ENCODE data around the gene PLXNA4. TPM values are rescaled to one million over a fixed set of nuclear protein-coding genes. Genes with fewer than 3 reads are reported as not detected.

The PLXNA4 gene
- total RNA-seq, 1 experiment from 2014 or later = not detected

DNA sequence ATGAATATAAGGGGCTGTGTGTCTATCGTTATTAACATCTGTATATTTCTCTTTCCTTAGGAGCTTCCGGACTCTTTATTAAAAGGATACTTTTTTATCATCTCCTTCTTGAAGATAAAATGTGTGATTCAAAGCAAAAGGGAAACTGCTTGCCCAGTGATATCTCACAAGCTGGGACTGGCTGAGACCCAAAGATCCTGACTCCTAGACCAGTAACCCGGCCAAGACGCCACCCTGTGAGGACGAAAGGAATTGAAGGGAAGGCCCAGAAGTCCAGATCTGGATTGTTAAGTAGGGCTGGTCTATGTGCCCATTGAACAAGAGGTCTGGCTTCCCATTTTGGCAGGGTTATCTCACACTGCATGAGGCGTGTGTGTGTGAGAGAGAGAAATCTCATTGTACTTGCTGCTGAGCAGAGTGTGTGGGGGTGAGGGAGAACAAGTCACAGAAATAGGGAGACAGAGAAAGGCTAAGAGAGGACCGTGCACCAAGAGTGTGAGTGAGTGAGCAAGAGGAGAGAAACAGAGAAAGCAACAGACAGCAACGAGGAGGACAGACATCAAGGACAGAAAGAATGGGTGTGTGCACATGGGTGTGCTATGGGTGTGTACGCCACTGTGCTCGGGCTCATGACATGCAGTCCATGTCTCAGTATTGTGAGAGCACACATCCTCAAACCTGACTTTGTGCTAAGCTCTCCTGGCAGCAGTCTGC, 75.4 kb downstream of the PLXNA4 start:
- peak; percentile 32 for DNase-seq (ENCODE audit: low spot score)

DNA sequence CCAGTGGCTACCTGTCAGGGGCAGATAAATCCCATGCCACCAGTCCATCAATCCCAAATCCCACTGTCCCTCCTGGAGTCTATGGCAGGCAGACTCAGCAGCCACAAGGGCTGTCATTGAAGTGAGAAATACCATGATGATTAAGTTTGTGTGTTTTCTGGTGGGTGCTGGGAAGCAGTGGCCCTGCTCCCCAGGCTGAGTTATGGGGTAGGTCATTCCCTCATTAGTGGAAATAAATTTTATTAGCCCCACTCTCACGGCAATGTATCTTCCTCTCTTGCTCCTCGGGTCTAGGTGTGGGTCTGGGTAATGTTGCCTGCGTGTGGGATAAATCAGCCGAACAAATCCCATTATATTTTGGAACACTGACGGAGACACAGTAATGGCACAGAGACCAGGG, 76.8 kb downstream of the PLXNA4 start:
- DNase-seq (ENCODE audit: low spot score) = no peak

DNA sequence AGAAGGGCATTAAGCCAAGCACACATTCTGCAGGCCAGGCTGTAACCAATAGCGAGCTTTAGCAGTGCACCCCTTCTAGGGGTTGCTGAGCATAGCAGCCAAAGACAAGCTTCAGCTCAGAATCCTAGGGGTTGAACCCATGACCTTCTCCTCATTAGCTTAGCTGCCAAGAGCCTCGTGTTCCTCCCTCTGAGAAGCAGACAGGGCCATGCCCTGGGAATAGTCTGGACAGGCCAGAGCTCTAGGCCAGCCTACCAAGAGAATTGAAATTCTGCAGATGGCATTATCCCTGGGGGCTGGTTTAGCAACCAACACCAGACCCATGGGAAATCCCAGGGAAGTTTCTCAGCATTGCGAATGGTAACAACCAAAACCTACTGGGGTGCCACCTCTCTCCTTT, 77.2 kb downstream of the PLXNA4 start:
- no peak for DNase-seq (ENCODE audit: low spot score)

DNA sequence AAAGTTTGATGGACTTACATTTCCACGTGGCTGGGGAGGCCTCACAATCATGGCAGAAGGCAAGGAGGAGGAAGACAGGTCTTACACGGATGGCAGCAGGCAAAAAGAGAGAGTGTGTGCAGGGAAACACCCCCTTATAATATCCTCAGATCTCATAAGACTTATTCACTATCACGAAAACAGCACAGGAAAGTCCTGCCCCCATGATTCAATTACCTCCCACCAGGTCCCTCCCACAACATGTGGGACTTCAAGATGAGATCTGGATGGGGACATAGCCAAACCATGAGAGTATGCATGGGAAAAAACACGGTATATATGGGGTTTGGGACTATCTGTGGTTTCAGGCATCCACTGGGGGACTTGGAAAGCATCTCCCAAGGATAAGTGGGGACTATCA, 78.0 kb downstream of the PLXNA4 start:
- no peak for DNase-seq (ENCODE audit: low spot score)

DNA sequence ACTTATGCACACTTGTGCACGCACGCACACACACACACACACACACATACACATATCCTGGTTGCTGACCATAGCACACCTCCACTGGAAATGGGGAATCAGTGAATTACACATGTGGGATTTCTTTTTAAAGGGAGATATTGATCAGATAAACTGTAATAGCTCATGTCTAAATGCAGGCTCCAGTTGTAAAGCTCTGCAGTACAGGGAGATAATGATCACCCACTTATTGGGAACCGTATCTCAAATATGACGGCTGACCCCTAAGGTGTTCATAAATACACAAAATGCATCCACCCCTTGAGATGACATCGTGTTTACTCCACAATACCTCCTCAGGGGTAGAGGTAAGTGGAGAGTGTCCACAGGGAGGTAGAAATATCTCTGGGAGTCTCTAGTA, 79.2 kb downstream of the PLXNA4 start:
- no peak for DNase-seq (ENCODE audit: low spot score)

DNA sequence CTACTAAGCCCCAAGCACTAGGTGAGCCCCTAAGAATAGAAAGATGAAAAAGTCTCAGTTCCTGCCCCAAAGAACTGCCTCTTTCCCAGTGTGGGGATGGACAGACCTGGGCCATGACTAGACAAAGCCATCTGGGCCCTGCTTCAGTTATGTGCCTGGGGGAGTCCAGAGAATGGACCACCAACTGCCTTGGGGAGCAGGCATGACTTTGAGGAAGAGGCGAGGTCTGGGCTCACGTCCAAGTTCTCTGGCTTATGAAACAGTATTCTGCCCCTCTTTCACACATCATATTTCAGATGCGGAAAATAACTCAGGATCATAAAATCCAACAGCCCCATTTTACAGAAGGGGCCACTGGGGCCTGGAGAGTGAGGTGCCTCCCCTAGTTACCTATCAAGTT, 80.3 kb downstream of the PLXNA4 start:
- DNase-seq (ENCODE audit: low spot score) = no peak

DNA sequence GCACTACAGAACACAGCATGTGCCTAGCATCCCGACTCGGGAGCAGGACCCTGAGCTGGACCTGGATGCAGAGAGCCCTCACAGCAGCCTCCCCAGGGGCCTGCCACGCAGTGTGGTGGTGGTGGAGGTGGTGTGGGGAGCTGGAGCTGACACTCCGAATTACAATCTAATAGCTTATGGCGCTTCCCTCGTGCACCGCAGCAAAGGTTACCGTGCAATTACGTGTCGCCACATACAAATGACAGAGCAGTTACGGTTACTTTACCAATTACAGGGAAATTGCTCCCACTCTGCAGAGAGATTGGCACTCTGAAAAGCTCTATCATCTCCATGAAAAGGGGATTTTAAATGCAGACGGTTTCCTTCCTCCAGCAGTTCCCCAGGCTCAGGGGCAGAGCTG, 81.8 kb downstream of the PLXNA4 start:
- DNase-seq (ENCODE audit: low spot score) = no peak

DNA sequence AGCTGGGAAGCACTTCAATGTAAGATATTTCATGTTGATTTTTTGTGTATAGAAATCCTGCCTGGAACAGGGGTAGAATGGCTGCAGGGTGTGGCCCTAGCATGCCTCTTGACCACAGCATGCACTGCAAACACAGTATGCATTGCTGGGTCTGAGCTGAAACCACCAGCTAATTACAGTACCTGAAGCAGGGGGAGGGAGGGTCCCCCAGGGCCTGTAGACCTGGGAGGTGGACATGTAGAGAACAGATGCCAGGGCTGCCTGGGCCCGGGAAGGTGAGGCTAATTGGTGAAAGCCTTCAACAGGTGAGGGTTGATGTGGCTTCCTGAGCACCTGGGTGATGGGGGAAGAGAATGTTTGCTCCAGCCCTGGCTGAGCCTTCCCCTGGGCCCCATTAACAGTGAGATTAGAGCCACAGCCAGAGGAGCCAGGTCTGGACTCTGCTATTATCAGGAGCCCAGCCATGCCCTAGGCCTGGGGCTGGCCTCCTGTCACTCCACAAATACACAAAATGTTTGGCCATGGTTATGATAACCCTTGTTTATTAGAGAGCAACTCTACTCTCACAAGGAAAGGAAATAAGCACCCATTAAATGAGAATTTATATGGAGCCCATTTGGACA, 83.3 kb downstream of the PLXNA4 start:
- no peak for DNase-seq (ENCODE audit: low spot score)

DNA sequence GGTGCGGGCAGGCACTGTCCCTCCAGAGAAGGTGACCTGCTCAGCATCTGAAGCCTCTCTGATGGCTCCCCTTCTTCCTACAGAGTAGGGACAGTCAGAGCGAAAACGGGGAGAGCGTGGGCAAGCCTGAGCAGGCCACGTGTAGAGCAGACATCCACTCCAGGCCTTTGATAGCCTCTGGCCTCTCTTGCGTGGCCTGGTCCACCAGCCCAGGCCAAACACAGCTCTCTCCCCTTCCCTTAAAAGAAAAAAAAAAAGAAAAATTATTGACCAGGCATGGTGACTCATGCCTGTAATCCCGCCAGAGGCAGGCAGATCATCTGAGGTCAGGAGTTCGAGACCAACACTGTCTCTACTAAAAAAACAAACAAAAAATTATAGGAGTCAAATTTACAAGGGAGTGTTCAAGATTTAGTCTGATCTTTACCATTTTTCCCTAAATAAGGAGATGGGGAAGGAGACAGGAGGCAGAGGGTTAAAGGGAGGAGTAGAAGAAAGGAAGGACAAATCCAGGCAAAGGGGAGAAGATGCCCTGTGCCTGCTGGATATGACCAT, 84.8 kb downstream of the PLXNA4 start:
- DNase-seq (ENCODE audit: low spot score) = no peak

DNA sequence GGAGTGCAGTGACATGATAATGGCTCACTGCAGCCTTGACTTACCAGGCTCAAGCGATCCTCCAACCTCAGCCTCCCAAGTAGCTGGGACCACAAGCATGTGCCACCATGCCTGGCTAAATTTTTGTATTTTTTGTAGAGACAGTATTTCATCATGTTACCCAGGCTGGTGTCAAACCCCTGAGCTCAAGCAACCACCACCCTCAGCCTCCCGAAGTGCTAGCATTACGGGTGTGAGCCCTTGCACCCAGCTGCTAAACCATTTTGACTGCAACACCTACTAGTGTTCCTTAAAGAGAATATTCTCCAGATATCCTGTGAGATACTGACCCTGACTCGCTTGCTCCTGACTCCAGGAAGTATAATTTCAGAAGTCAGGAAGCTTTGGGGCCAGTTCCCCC, 85.8 kb downstream of the PLXNA4 start:
- no peak for DNase-seq (ENCODE audit: low spot score)

DNA sequence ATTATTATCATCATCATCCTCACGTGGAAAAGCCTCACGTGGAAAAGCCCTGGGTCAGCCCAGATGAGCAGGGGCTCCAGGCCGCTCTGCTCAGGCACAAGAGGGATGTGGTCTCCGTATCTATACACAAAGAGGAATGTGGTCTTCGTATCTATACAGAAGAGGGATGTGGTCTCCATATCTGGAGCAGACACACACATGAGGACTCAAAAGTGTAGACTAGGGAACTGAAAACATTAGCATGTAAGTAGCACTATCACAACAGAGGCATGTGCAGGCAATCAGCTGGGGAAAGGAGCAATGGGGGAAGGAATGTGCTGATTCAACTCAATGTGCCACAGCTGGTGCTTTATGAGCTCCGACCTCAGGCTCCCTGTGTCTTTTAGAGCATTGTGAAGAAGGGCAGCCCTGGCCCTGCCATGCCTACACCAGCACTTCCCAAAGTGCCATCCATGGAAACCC, 86.5 kb downstream of the PLXNA4 start:
- DNase-seq (ENCODE audit: low spot score) = no peak

DNA sequence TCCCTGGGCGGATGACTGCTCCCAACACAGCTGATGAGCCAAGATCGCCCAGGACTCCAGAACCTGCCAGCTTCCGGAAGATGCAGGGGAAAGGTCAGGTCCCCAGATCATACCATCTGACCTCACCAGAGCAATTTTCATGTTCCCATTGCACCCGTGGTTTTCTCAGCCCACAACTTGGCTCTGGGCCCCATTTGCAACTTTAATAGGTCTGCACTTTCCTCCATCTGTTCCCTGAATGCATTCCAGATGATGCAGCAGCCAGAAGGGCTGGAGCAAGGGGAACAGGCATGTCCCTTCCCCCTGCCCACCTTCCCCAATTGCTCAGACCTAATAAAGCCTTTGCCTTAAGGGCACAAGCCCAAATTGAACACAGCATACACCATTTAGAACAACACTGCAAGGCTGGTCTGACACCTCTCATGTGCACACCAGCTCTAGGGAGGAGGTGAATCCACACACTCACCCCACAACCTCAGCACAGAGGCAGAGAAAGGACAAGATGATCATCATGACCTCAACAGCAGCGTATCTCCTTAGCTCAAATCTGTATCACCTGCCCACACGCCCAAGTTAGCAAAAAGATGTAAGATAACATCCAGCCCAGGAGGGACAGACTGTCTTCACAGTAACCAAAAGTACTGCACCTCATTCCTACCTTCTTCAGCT, 87.5 kb downstream of the PLXNA4 start:
- no peak for DNase-seq (ENCODE audit: low spot score)

DNA sequence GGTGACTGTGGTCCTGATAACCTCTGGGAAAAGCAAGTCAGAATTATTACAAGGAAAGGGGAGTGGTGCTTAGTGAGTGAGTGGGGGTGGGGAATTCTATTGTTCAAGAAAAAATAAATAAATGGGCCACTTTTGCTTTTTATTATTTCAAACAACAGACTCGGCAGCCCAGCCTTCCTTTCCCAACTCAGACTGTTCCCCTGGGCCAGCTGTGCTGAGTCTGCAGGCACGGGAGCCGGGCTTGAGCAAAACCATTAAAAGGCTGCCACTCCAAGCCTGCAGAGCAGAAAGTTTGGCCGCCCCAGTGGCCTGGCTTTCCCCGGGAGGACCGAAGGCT, 90.0 kb downstream of the PLXNA4 start:
- no peak for DNase-seq (ENCODE audit: low spot score)

DNA sequence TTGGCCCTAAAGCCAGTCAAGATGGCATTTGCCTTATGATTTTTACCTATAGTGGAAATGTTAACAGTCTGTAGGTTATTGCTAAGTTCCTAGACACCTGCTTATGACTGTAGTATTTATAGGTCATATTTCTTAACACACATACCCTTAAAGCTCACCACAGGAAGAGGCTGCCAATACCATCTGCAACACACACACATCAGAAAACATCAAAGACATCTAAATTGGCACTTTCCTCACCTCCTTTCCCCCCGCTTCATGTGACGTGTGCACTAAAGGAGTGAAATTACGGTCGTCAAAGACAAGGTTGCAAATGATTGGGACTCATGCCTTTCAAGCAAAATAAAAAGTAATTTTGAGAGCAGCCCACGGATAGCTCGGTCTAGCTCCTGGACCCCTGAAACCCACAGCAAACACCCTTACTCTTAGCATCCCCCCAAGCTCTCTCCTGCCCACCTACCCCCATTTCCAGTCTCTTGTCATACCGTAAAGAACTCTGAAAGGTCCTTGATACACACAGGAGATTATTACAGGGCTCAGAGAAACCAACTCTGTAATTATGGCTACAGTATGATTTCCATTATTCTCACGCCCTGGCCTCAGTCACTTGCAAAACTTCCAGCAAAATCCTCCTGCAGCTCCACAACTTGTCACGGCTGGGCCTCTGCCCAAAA, 90.5 kb downstream of the PLXNA4 start:
- no peak for DNase-seq (ENCODE audit: low spot score)

DNA sequence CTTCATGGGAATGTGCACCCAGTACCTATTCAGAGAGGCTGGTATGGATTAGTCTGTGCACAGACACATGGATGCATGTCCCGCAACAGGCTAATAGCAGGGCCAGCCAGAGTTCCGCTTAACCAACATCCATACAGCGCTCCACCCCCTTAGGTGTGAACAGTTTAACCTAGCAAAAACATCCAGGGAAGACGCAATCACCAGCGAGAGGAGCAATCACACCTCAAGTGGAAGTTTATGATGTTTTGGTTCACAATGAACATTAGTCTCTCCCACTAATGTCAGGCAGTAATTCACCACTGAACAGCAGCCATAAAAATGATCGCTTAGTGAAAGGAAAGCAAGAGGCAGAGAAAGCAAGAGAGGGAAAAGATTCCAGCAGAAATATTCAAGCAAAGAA, 91.1 kb downstream of the PLXNA4 start:
- DNase-seq (ENCODE audit: low spot score) = no peak

DNA sequence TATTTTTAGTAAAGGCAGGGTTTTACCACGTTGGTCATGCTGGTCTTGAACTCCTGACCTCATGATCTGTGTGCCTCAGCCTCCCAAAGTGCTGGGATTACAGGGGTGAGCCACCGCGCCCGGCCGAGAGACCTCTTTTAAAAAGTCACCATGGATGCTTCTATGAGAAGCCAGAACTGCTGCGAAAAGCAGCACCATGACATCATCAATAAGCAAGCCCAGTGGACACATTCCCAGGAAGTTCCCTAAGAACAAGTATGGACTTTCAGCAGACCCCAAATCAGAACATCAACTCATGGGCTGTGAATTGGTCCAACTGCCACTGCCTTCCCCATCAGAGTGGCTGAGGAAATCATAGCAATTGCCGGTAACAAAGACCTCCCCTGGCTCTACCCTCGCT, 93.4 kb downstream of the PLXNA4 start:
- DNase-seq (ENCODE audit: low spot score) = no peak

DNA sequence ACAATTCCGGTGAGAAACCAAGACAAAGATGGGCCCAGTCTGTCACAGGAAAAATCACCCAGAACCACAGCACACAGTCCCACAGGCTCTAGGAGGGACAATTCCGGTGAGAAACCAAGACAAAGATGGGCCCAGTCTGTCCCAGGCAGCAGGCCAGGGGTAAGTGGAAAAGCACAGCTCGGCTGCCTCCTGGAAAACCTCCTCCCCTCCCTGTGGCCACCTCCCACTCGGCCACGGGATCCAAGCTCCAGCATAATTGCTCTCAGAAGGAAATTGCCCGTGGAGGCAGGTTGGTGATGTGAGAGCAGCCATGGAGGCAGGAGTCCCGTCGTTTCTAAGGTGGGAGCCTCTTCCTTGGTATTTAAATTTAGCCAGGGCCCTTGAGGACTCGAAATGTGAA, 95.7 kb downstream of the PLXNA4 start:
- no peak for DNase-seq (ENCODE audit: low spot score)

DNA sequence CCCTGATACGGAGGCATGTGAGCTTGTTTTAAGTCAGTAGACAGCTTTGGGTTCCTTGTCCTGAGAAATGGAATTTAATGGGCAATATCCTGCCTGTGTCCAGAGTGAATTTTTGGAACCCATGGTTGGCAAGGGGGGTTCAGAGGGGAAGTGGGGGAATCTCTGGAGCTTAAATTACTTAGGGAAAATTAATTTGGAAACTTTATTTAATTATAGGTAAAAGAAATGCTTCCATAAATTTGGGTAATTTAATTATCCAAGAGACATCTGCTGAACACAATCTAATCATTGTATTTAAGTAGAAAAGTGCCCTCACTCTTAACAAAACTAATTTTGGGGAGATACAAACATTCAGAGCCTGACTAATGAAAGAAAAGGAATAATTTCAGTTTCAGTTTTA, 99.7 kb downstream of the PLXNA4 start:
- no peak for DNase-seq (ENCODE audit: low spot score)

DNA sequence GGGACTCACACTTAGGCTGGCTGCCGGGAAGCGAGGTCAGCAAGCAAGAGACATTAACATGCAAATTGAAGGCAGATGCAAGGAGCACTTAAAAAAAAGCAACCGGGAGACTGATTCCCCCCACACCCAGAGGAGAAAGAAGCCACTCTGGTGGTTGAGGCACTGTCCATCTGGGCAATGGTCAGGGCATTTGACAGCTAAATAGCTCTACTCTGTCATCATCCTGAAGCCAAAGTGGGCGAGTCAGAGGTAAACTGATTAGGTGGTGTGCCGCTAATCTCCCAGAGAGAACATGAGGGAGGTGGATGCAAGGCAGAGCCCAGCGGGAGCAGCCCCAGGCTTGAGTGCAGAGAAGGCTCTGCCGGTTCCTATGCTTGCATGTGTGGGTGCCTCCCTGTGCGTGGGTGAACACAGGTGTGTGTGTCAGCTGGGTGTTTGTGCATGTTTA, 100.6 kb downstream of the PLXNA4 start:
- DNase-seq (ENCODE audit: low spot score) = no peak

DNA sequence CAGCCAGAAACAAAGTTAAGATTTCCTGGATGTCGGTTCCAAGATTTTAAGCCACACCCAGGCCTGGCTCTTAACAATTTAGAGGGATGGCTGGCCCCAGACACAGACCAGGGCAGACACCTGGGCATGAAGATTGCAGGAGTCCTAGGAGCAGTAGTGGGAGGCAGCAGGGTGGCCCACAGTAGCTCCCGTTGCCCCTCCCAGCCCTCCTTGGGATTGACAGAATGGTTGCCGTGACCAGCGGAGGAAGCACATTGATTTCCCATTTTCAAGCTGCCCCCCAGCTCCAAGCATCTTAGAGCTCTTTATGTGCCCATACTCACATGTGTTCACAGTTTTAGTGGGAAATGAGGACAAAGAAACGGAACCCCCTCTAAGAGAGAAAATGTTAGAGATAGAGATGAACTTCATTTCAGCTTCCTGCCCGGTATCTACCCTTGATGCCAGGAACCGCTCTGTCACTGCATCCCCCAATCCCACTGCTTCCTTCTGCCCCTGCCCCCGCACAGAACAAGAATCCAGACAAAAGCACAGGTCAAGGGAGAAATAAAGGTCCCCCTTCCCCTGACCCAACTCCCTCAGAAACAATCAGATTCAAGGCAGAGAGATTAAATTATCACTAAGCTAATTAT, 101.1 kb downstream of the PLXNA4 start:
- no peak for DNase-seq (ENCODE audit: low spot score)

DNA sequence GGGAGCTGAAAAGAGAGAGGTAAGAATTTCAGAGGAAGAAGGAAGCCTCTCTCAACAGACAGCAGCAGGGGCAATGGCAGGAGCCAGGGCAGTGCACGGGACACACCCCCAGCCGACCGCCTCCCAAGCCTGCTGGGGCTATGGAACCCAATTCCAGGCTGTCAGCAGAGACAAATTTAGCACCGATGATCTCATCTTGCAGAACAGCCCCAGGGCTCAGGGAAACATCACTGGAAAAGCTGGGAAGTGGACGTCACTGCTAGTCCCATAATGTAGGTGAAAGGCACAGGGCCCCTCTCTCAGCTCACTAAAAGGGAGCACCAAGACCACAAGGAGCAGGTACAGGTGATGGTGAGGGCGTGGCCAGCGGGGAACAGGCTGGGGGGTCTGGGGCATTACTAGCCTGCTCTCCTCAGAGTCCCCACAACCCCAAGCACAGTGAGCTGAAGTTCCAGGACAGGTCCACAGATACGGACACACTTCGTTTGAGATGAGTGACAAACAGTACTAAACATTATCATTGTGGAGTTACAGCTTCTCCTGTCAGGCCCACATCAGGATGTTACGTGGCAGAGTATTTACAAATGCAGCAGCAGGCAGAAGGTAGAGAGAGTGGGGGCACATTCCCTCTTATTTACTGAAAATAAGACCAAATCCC, 103.7 kb downstream of the PLXNA4 start:
- DNase-seq (ENCODE audit: low spot score) = no peak
